AG09309 (cell line): ENCODE results near the gene PDSS2.
A peak's percentile ranks its signal among the peaks of the same experiment; 100 is the strongest.
"Not testable (repeated sequence)": the region's sequence is repeated elsewhere in the genome, so short reads cannot be mapped to it uniquely, and the experiment has no call there.

ENCODE experiments used
- DNase-seq: peaks from one replicate; pipeline ENCODE4 v3.0.0-alpha.2; 2010; ENCODE audit warnings: low read depth
- H3K4me3 ChIP-seq: 2 replicates; pipeline ENCODE4 v1.5.1; 2011; ENCODE audit warnings: mild to moderate bottlenecking, low read depth, low read length, moderate library complexity; ENCODE audit not compliant: control insufficient read depth
- TF ChIP-seq, protein P1 (sequence below): IDR thresholded peaks from 2 replicates; pipeline ENCODE4 v1.5.1; 2011; ENCODE audit warnings: mild to moderate bottlenecking, low read depth, low read length, inconsistent platforms; ENCODE audit not compliant: insufficient read depth, control insufficient read depth; ENCODE audit errors: missing control alignments

Gene PDSS2

DNA sequence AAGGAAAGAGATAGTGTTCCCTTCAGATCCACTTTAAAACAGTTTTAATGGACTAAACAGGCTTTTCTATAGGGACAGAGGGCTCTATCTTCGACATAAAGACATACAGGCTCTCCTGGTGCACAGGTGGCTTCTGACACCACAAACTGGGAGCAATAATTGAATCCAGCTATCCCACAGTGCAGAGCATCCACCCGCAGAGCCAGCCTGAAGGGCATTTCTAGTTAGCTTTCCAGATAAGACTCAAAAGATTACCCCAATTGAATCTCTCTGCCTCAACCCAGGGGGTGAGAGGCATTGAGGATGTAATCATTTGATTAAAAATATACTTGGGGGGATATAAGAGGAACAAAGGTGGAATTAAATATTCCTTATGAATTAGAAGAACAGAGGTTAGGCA is 279.3 kb downstream of the PDSS2 start:
- TF ChIP-seq, protein P1, sequence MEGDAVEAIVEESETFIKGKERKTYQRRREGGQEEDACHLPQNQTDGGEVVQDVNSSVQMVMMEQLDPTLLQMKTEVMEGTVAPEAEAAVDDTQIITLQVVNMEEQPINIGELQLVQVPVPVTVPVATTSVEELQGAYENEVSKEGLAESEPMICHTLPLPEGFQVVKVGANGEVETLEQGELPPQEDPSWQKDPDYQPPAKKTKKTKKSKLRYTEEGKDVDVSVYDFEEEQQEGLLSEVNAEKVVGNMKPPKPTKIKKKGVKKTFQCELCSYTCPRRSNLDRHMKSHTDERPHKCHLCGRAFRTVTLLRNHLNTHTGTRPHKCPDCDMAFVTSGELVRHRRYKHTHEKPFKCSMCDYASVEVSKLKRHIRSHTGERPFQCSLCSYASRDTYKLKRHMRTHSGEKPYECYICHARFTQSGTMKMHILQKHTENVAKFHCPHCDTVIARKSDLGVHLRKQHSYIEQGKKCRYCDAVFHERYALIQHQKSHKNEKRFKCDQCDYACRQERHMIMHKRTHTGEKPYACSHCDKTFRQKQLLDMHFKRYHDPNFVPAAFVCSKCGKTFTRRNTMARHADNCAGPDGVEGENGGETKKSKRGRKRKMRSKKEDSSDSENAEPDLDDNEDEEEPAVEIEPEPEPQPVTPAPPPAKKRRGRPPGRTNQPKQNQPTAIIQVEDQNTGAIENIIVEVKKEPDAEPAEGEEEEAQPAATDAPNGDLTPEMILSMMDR = no peak
- no peak for DNase-seq
- no peak overlapping the region for H3K4me3 ChIP-seq

GRCh38 chr6:107179004-107179403 is 280.4 kb downstream of the PDSS2 start:
- no peak for DNase-seq
- TF ChIP-seq, protein P1 = peak; percentile 43
- no peak overlapping the region for H3K4me3 ChIP-seq

- no peak overlapping the region for H3K4me3 ChIP-seq
- no peak for DNase-seq
- TF ChIP-seq, protein P1 = no peak
Observed at GRCh38 chr6:107173779-107174178, 285.6 kb downstream of the PDSS2 start.

DNA sequence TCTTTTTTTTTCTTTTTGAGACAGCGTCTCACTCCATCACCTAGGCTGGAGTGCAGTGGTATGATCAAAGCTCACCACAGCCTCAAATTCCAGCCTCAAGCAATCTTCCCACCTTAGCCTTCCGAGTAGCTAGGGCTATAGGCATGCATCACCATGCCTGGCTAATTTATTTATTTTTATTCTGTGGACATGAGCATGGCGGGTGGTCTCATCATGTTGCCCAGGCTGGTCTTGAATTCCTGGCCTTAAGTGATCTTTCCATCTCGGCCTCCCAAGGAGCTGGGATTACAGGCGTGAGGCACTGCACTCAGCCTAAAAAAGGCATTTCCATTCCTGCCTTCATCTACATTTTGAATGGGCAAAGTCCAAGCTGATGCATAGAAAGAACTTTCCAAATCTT is 287.9 kb downstream of the PDSS2 start:
- DNase-seq = no peak
- TF ChIP-seq, protein P1 = no peak
- H3K4me3 ChIP-seq = no peak overlapping the region

- not testable (repeated sequence) for H3K4me3 ChIP-seq, DNase-seq
Observed at GRCh38 chr6:107164299-107164698, 295.1 kb downstream of the PDSS2 start.

- DNase-seq = no peak
- H3K4me3 ChIP-seq = no peak overlapping the region
- TF ChIP-seq, protein P1 = no peak
Observed at GRCh38 chr6:107161521-107161920, 297.8 kb downstream of the PDSS2 start.

- DNase-seq = no peak
- TF ChIP-seq, protein P1 = no peak
Observed at GRCh38 chr6:107156617-107157016, 302.7 kb downstream of the PDSS2 start.

More at GRCh38 chr6:107156617-107157016, 302.7 kb downstream of the PDSS2 start:
- H3K4me3 ChIP-seq = no peak overlapping the region
